Prostate gland (tissue), 2 donors: ENCODE measurements around the gene ABHD17A. TPM values are rescaled to one million over a fixed set of nuclear protein-coding genes. Genes with fewer than 3 reads are reported as not detected.

Experiments used
- DNase-seq: peaks from one replicate; pipeline ENCODE4 v3.0.0-alpha.2; 2019; ENCODE audit warnings: low spot score
- H3K27ac ChIP-seq, 2 donors: fragments of 200-600 bp; sonication (generic); 2 replicates each; pipeline ENCODE4 v1.5.1; 2017 to 2019
- H3K27me3 ChIP-seq: fragments of 200-600 bp; sonication (generic); replicated peaks from 2 replicates; pipeline ENCODE4 v1.5.1; 2019; ENCODE audit not compliant: insufficient read depth
- H3K36me3 ChIP-seq, 2 donors: fragments of 200-600 bp; sonication (generic); 1 replicate in 1 of 2; 2 replicates in 1 of 2; pipeline versions ENCODE4 v1.5.1 to v1.8.1; 2017 to 2019
- H3K4me1 ChIP-seq: fragments of 200-600 bp; sonication (generic); replicated peaks from 2 replicates; pipeline ENCODE4 v1.5.1; 2019
- H3K4me3 ChIP-seq, 2 donors: fragments of 200-600 bp; sonication (generic); 2 replicates each; pipeline ENCODE4 v1.5.1; 2017 to 2019
- H3K9me3 ChIP-seq: fragments of 200-600 bp; sonication (generic); 2 replicates; pipeline ENCODE4 v1.5.1; 2017
- CTCF ChIP-seq, 4 experiments: fragments of 200-600 bp in 2 of 4; fragments of 450-650 bp in 2 of 4; sonication (generic) in 2 of 4; IDR thresholded peaks; 1 replicate in 3 of 4; 2 replicates in 1 of 4; pipeline ENCODE4 v1.5.1; 2016 to 2019; ENCODE audit warnings: antibody characterized with exemption in 4 of 4, mild to moderate bottlenecking in 2 of 4, moderate library complexity in 2 of 4
- POLR2A ChIP-seq: fragments of 450-650 bp; IDR thresholded peaks from one replicate; pipeline ENCODE4 v1.6.1; 2016; ENCODE audit warnings: antibody characterized with exemption, mild to moderate bottlenecking
- POLR2AphosphoS5 ChIP-seq: sonication (generic); formaldehyde crosslinking; IDR thresholded peaks from one replicate; pipeline ENCODE4 v1.6.1; 2017; ENCODE audit warnings: antibody characterized with exemption
- WGBS: methylation state at CpG from one replicate; pipeline ENCODE4 v1.1.5; 2018; 5-methylcytosine and 5-hydroxymethylcytosine counted together
- intact Hi-C: fragments of 100-400 bp; cut with DNase I; formaldehyde crosslinking; loops from one replicate; pipeline ENCODE4 v1.14.2; 2022
- total RNA-seq, 2 donors: library from RNA; depleted of rRNA; stranded (reverse); fragments of >200 nt; gene quantifications; one replicate each; pipeline ENCODE4 v1.1.0, GENCODE V29; 2016

The ABHD17A gene
- total RNA-seq, 2 donors from 2014 or later: 131 to 146 TPM

GRCh38 chr19:1845642-1846041 lies 39.7 kb downstream of the ABHD17A start:
- TF ChIP-seq POLR2A (no peak), CTCF (IDR thresholded peaks at IDR 0.05) (no peak), POLR2AphosphoS5 (no peak)
- no peaks in the 10 kb centered on the region for H3K9me3 ChIP-seq
- no peak overlapping the region for H3K4me3 ChIP-seq
- H3K4me1 ChIP-seq: peaks cover 32% of the 10 kb centered on the region
- DNase-seq: no peak
- H3K27ac ChIP-seq: no peak overlapping the region
- no peaks in the 10 kb centered on the region for H3K27me3 ChIP-seq
- WGBS: 92% methylated on average over 11 of the region's 11 CpGs
- H3K36me3 ChIP-seq: no peaks in the 10 kb centered on the region
- intact Hi-C loops: no loop called here

- Histone ChIP-seq H3K27me3 (no peaks in the 10 kb centered on the region), H3K4me1 (peaks cover 32% of the 10 kb centered on the region), H3K9me3 (no peaks in the 10 kb centered on the region), H3K27ac (no peak overlapping the region), H3K36me3 (no peaks in the 10 kb centered on the region), H3K4me3 (no peak overlapping the region)
- DNase-seq: no peak
- WGBS: 79% methylated on average over 16 of the region's 16 CpGs
- intact Hi-C loops: no loop called here
- TF ChIP-seq CTCF (IDR thresholded peaks at IDR 0.05) (no peak), POLR2AphosphoS5 (no peak), POLR2A (no peak)
Measured at GRCh38 chr19:1845125-1845515, 40.2 kb downstream of the ABHD17A start.

- no peak for TF ChIP-seq CTCF (IDR thresholded peaks at IDR 0.05)
- TF ChIP-seq POLR2A: no peak
- H3K9me3 ChIP-seq: no peaks in the 10 kb centered on the region
- no peak for DNase-seq
- no peak overlapping the region for H3K27ac ChIP-seq
- no peaks in the 10 kb centered on the region for H3K27me3 ChIP-seq
- H3K36me3 ChIP-seq: no peaks in the 10 kb centered on the region
- 84% methylated on average over 12 of the region's 19 CpGs for WGBS
- H3K4me1 ChIP-seq: peaks cover 32% of the 10 kb centered on the region
- intact Hi-C loops: no loop called here
- H3K4me3 ChIP-seq: no peak overlapping the region
Measured at GRCh38 chr19:1844513-1845124, 40.7 kb downstream of the ABHD17A start.

GRCh38 chr19:1843646-1844394 lies 41.5 kb downstream of the ABHD17A start:
- WGBS: 64% methylated on average over 25 of the region's 25 CpGs
- Histone ChIP-seq H3K27me3 (no peaks in the 10 kb centered on the region), H3K27ac (no peak overlapping the region), H3K4me1 (peaks cover 32% of the 10 kb centered on the region), H3K4me3 (no peak overlapping the region), H3K9me3 (no peaks in the 10 kb centered on the region), H3K36me3 (no peaks in the 10 kb centered on the region)
- DNase-seq: no peak
- intact Hi-C loops: no loop called here
- TF ChIP-seq CTCF (IDR thresholded peaks at IDR 0.05) (no peak), POLR2AphosphoS5 (no peak), POLR2A (no peak)

- no peak for DNase-seq
- H3K9me3 ChIP-seq: no peaks in the 10 kb centered on the region
- H3K4me3 ChIP-seq: no peak overlapping the region
- no peak overlapping the region for H3K27ac ChIP-seq
- WGBS: 87% methylated on average over 22 of the region's 22 CpGs
- H3K36me3 ChIP-seq: no peaks in the 10 kb centered on the region
- TF ChIP-seq CTCF (IDR thresholded peaks at IDR 0.05) (no peak), POLR2AphosphoS5 (no peak), POLR2A (no peak)
- H3K27me3 ChIP-seq: no peaks in the 10 kb centered on the region
- intact Hi-C loops: no loop called here
- peaks cover 32% of the 10 kb centered on the region for H3K4me1 ChIP-seq
Measured at GRCh38 chr19:1843116-1843515, 42.2 kb downstream of the ABHD17A start.
